ENCODE results near the gene STAMBP.
"Not testable (repeated sequence)": the region's sequence is repeated elsewhere in the genome, so short reads cannot be mapped to it uniquely, and the experiment has no call there.

Gene STAMBP

DNA sequence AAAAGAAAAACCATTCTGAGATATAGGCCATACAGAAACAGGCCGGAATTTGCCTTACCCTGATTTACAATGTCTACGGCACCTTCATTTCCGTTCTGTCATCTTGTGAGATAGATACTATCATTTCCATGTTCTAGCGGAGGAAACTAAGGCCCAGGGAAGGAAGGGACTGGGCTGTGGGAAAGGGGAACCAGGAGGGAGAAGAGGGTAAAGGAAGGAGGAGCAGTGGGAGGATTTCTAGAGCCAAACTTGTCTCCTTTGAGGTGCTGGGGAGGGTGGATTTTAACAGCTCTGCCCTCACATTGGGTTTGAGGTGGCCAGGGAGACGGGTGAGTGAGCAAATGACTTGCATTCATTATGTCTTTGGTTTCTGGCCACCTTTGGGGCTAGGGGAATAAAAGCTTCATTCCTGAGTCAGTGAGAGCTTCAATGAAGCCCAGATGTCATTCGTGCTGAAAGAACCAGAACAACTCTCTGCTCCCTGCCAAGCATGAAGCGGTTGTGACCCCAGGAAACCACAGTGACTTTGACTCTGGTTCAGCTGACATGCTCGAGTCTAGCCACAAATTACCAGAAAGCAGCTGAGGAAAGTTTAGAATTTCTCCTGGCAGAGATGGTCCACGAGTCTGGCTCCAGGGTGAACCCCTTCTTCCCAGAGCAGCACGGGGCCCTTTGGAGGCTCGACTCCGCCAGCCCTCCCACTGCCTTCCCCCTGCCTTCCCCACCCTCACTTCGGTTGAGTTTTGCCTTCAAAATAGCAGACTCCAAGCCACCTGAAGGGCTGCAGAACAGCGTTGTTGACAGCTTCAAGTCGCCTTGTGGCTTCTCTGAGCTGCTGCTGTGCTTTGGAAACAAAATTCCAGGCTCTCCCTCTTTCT, 67.8 kb downstream of the STAMBP start:
- H3K36me3 Mint-ChIP-seq: no peaks in the 10 kb centered on the region
- CTCF ChIA-PET: interaction anchor here (1.0 to 1.8 kb wide), 7 partner anchors 11 to 91 kb away, joined by 3 to 4 read pairs (median 3); partner anchors contain the start of gene STAMBP
- no peaks in the 10 kb centered on the region for H3K9me3 Mint-ChIP-seq
- H3K27me3 Mint-ChIP-seq: peaks cover 16% of the 10 kb centered on the region
- peak; percentile 66 for DNase-seq
- H3K27ac Mint-ChIP-seq: peak overlapping the region; percentile 88
- H3K4me1 Mint-ChIP-seq: peaks cover 44% of the 10 kb centered on the region
- H3K4me3 Mint-ChIP-seq: peak overlapping the region; percentile 7

DNA sequence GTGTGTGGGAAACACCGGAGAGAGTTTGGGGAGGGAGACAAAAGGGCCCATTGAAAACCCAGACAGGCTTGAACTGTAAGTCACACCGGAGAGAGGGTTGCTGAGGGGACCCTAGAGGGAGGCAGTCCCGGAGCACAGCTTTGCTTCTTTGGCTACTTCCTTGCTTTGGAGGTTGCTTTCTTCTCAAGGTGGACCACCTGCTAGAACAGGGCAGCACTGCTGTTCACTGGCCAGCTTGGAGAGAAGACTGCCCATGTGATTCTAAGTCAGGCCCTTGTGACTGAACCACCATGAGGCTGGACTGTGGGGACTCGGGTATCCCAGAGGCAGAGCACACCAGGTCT, 68.5 kb downstream of the STAMBP start:
- Mint-ChIP-seq H3K9me3 (no peaks in the 10 kb centered on the region), H3K4me3 (no peak overlapping the region), H3K27me3 (peaks cover 19% of the 10 kb centered on the region), H3K27ac (peak overlapping the region; percentile 88), H3K4me1 (peaks cover 50% of the 10 kb centered on the region), H3K36me3 (no peaks in the 10 kb centered on the region)
- CTCF ChIA-PET: interaction anchor here (1.0 to 1.8 kb wide), 7 partner anchors 11 to 90 kb away, joined by 3 to 4 read pairs (median 3); partner anchors contain the start of gene STAMBP
- DNase-seq: no peak

DNA sequence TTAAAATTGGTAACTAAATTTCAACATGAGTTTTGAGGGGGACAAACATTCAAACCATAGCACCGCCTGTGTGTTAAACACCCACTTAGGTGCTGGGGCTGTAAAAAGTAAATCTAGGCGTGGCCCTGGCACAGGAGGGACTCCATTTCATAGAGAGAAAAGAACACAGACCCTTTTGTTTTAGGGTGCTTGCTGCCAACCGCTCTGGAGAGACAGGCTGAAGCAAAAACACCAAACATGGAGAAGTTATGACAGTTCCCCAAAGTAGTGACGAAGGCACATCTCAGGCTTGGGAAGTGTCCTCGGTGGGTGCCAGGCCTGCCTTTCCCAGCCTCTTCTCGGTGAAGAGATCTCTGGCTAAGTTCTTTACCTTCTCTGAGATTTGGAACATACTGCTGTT, 69.2 kb downstream of the STAMBP start:
- CTCF ChIA-PET: no interaction called here
- Mint-ChIP-seq H3K9me3 (no peaks in the 10 kb centered on the region), H3K36me3 (no peaks in the 10 kb centered on the region), H3K4me3 (no peak overlapping the region), H3K4me1 (peaks cover 54% of the 10 kb centered on the region), H3K27ac (no peak overlapping the region), H3K27me3 (peaks cover 24% of the 10 kb centered on the region)
- no peak for DNase-seq

DNA sequence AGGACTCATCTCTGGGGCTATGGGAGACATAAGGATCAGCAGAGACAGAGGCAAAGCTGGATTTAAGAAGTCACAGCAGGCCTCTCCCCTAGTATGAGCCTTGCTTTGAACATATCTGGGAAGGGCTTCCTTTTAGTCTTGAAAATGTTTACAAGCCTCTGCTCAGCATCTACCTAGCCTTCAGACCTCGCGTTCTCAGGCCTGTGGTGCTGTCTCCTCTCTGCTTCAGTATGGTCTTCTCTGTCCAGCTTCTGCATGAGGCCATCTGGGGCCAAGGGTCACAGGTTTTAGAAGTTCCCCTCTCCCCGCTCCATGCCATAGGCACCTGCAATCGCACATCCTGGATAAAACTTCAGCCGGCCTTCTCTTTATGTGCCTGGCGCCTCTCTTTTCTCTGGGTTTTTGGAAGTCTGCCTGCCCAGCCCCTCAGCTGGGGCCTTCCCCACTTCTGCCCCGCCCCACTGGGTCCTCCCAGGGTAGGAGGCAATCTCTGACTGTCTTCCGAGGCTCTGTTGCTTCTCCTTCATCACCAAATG, 71.1 kb downstream of the STAMBP start:
- DNase-seq: no peak
- Mint-ChIP-seq H3K36me3 (no peaks in the 10 kb centered on the region), H3K4me3 (no peak overlapping the region), H3K27ac (no peak overlapping the region), H3K4me1 (peaks cover 40% of the 10 kb centered on the region), H3K9me3 (no peaks in the 10 kb centered on the region), H3K27me3 (peaks cover 28% of the 10 kb centered on the region)
- CTCF ChIA-PET: interaction anchor here (1.3 kb wide), 1 partner anchor 8 kb away, joined by 7 read pairs; no protein-coding TSS in a partner anchor

DNA sequence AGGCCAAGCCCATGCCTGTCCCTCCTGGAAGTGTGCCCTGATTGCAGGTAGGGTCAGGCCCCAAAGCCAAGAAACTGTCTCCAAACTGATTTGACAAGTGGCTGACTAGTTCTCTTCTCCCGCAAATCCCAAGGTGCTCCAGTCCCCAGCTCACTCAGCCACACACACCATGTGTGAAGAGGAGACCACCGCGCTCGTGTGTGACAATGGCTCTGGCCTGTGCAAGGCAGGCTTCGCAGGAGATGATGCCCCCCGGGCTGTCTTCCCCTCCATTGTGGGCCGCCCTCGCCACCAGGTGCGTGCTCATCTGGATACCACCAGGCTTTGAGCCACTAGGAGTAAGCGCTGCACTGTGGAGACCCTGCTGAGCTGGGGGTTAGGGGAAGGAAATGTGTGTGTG, 72.4 kb downstream of the STAMBP start:
- H3K27ac Mint-ChIP-seq: no peak overlapping the region
- H3K9me3 Mint-ChIP-seq: no peaks in the 10 kb centered on the region
- DNase-seq: no peak
- H3K36me3 Mint-ChIP-seq: no peaks in the 10 kb centered on the region
- peaks cover 28% of the 10 kb centered on the region for H3K27me3 Mint-ChIP-seq
- H3K4me3 Mint-ChIP-seq: no peak overlapping the region
- H3K4me1 Mint-ChIP-seq: peaks cover 29% of the 10 kb centered on the region
- CTCF ChIA-PET: no interaction called here

DNA sequence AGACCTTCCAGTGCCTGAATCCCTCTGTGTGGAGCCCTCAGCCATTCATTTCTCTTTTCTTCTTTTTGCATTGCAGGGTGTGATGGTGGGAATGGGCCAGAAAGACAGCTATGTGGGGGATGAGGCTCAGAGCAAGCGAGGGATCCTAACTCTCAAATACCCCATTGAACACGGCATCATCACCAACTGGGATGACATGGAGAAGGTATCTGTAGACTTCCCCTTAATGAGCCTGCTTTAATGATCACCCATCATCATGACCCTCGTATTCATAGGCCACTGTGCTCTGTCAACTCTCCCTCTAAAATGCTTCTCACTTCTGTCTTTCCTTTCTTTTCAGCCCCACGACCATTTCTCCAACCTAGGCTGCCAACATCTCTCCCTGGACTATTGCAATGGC, 73.5 kb downstream of the STAMBP start:
- no peaks in the 10 kb centered on the region for H3K9me3 Mint-ChIP-seq

DNA sequence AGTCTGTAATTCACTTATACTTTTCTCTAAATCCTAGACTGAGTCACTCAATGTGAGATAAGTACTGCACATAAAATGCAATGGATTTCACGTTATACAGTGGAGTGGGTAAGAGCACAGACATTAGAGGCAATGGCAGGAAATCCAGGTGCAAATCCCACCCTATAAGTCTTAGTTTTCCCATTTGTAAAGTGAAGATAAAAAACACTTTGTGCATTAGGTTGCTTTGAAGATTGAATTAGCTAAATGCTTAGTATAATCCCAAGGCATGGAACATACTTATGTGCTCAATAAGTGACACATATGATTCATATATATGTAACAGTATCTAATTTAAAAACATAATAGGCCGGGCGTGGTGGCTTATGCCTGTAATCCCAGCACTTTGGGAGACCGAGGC, 74.6 kb downstream of the STAMBP start:
- Mint-ChIP-seq H3K36me3 (no peaks in the 10 kb centered on the region), H3K27ac (no peak overlapping the region), H3K27me3 (peaks cover 22% of the 10 kb centered on the region), H3K9me3 (no peaks in the 10 kb centered on the region), H3K4me1 (peaks cover 11% of the 10 kb centered on the region), H3K4me3 (no peak overlapping the region)
- DNase-seq: no peak
- CTCF ChIA-PET: interaction anchor here (1.9 kb wide), 1 partner anchor 77 kb away, joined by 5 read pairs; no protein-coding TSS in a partner anchor

More for the DNA sequence above, 73.5 kb downstream of the STAMBP start:
- DNase-seq: no peak
- H3K4me1 Mint-ChIP-seq: peaks cover 18% of the 10 kb centered on the region
- H3K27me3 Mint-ChIP-seq: peaks cover 23% of the 10 kb centered on the region
- no peak overlapping the region for H3K27ac Mint-ChIP-seq
- no peaks in the 10 kb centered on the region for H3K36me3 Mint-ChIP-seq
- CTCF ChIA-PET: interaction anchor here (1.9 kb wide), 1 partner anchor 76 kb away, joined by 5 read pairs; no protein-coding TSS in a partner anchor
- H3K4me3 Mint-ChIP-seq: no peak overlapping the region

DNA sequence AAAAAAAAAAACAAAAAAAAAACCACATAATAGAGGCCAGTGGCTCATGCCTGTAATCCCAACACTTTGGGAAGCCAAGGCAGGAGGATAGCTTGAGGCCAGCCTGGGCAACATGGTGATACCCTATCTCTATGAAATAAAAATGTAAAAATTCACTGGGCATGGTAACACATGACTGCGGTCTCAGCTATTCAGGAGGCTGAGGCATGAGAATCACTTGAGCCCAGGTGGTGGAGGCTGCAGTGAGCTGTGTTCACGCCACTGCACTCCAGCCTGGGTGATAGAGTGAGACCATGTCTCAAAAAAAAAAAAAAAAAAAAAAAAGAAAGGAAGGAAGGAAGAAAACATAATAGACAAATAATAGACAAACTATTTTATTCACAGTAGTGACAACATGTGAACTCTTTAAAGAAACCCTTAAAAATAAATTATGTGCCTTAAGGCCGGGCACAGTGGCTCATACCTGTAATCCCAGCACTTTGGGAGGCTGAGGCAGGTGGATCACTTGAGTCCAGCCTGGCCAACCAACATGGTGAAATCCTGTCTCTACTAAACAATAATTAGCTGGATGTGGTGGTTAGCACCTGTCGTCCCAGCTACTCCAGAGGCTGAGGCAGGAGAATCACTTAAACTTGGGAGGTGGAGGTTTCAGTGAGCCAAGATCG, 75.3 kb downstream of the STAMBP start:
- H3K27ac Mint-ChIP-seq, DNase-seq, H3K4me3 Mint-ChIP-seq, H3K9me3 Mint-ChIP-seq, H3K36me3 Mint-ChIP-seq: not testable (repeated sequence)
- CTCF ChIA-PET: interaction anchor here (1.9 kb wide), 1 partner anchor 77 kb away, joined by 5 read pairs; no protein-coding TSS in a partner anchor
- peaks cover 22% of the 10 kb centered on the region for H3K27me3 Mint-ChIP-seq
- peaks cover 11% of the 10 kb centered on the region for H3K4me1 Mint-ChIP-seq

DNA sequence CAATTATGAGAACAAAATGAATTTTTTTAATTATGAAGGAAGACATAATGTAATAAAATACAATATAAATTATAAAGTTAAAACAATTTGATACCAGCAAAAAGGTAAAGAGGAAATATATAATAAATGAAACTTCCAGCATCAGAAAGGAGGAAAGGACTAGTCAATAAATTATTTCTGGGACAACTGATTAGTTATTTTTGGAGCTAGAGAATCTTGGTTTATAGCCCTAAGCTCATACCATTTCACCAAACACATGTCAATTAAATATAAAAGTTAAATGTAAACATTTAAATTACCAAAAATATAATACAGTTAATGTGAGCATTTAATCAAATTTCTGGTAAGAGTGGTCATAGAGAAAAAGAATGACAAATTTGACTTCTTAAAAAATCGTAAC, 76.2 kb downstream of the STAMBP start:
- Mint-ChIP-seq H3K27me3 (peaks cover 20% of the 10 kb centered on the region), H3K36me3 (no peaks in the 10 kb centered on the region), H3K27ac (no peak overlapping the region), H3K4me1 (peaks cover 11% of the 10 kb centered on the region), H3K9me3 (no peaks in the 10 kb centered on the region), H3K4me3 (no peak overlapping the region)
- CTCF ChIA-PET: no interaction called here
- DNase-seq: no peak

DNA sequence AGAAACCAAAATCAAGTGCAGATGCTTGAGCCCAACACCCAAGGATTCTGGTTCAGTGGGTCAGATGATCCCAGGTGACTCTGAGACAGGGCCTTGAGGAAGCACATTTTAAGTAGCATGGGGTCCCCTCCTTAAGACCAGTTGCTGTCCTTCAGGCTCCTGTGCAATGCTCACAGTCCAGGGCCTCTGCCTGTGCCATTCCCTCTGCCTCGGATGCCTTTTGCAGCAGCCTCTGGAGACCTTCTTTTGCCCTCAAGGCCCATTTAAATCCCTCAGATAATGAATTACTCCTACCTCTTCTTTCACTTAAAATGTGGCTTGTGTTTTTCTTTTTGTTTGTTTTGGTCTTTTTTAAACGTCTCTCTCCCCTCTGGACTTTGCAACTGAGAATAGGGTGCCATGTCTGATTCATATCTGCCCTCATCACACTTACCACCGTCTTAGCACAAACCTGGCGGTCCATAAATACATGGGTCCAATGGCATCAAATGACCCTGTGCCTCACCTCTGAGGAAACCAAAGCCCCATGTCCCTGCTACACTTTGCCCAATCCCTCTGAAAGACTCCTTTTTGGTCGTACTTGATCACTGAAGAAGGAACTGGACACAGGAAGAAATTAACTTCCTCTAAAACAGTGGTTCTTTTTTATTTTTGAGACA, 78.2 kb downstream of the STAMBP start:
- no peaks in the 10 kb centered on the region for H3K36me3 Mint-ChIP-seq
- CTCF ChIA-PET: interaction anchor here (0.6 to 4.2 kb wide), 9 partner anchors 7 to 428 kb away, joined by 3 to 37 read pairs (median 12); partner anchors contain the start of genes BOLA3 and STAMBP
- H3K4me3 Mint-ChIP-seq: no peak overlapping the region
- peaks cover 6% of the 10 kb centered on the region for H3K4me1 Mint-ChIP-seq
- no peaks in the 10 kb centered on the region for H3K9me3 Mint-ChIP-seq
- no peak for DNase-seq
- H3K27me3 Mint-ChIP-seq: peaks cover 11% of the 10 kb centered on the region
- H3K27ac Mint-ChIP-seq: no peak overlapping the region

DNA sequence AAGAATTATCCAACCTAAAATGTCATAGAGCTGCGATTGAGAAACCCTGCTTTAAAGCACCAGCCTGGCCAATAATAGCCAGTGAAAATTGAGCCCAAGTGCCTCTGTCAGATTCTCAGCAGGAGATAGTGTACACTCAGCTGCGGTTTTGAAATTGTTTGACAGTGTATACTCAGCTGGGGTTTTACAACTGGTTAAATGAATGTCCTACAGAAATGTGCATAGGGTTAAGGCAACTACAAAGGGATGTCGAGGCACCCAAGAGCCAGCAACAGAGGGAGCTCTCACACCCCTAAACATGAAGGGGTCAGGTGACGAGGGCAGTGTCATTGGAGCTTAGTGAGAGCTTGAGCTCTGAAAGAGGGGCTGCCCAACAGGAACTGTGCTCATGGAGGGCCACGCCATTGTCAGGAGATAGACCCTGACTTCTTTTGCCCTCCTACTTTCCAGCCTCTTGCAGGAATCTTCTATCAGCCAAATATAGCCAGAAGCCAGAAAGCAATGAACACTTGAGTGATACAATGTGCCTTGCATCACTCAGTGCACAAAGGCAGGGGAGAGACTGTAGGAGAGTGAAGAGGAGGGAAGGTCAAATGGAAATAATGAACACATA, 79.2 kb downstream of the STAMBP start:
- DNase-seq: peak; percentile 73
- no peaks in the 10 kb centered on the region for H3K9me3 Mint-ChIP-seq
- H3K27ac Mint-ChIP-seq: no peak overlapping the region
- H3K27me3 Mint-ChIP-seq: peaks cover 4% of the 10 kb centered on the region
- no peaks in the 10 kb centered on the region for H3K36me3 Mint-ChIP-seq
- H3K4me3 Mint-ChIP-seq: no peak overlapping the region
- CTCF ChIA-PET: interaction anchor here (0.6 to 4.2 kb wide), 17 partner anchors 8 to 427 kb away, joined by 3 to 37 read pairs (median 5); partner anchors contain the start of genes BOLA3 and STAMBP
- H3K4me1 Mint-ChIP-seq: no peaks in the 10 kb centered on the region

DNA sequence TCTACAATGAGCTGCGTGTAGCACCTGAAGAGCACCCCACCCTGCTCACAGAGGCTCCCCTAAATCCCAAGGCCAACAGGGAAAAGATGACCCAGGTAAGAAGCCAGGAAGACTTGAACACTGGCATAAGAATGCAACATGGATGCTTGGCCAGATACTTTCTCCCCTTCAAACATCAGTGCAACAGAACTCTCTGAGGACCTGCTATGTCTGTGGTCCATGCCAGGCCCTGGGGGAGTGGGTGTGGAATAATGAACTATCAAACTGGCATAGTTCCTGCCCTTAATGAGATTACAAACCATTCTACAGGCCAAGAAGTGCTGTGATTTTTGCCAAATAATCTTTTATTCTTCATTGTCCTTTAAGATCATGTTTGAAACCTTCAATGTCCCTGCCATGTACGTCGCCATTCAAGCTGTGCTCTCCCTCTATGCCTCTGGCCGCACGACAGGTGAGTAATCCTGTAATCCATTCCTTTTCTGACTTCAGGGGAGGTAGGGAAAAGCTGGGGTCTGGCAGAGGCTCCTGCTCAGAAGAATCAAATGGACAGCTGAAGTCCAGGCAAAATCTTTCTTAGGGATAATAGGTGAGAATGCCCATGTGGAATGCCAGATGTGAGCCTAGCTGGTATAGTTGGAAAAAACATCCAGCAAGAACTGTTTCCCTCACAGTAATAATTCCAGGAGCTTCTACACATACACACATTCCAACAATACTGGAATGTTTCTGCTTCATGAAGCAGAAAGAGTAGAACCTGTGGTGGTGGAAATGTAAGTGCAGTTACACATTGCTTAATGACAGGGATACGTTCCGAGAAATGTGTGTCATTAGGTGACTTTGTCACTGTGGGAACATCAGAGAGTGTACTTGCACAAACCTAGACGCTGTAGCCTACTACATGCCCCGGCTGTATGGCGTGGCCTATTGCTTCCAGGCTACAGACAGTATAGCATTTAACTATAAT, 80.2 kb downstream of the STAMBP start:
- CTCF ChIA-PET: interaction anchor here (0.5 to 4.2 kb wide), 12 partner anchors 9 to 674 kb away, joined by 3 to 37 read pairs (median 6); partner anchors contain the start of gene BOLA3
- Mint-ChIP-seq H3K36me3 (no peaks in the 10 kb centered on the region), H3K9me3 (no peaks in the 10 kb centered on the region), H3K4me1 (no peaks in the 10 kb centered on the region), H3K4me3 (no peak overlapping the region), H3K27me3 (peaks cover 2% of the 10 kb centered on the region), H3K27ac (no peak overlapping the region)
- no peak for DNase-seq

Data from activated naive CD4-positive, alpha-beta T cell treated with anti-CD3 and anti-CD28 coated beads, Interleukin-2, amount 10 ng/mL, durations not matched to agents 7 days and 5 days (primary cell).